COLO668 (cell line): ENCODE results near the gene ELOVL6.
"Not testable (repeated sequence)": the region's sequence is repeated elsewhere in the genome, so short reads cannot be mapped to it uniquely, and the experiment has no call there.

Experiments
- DNase-seq: peaks from one replicate; lab custom pipeline; 2025; ENCODE audit not compliant: unreplicated experiment; lab: John Stamatoyannopoulos, UW

ELOVL6 gene

GRCh38 chr4:110198435-110199416 is at the start of gene ELOVL6:
Gene ELOVL6, minus strand, starts transcription at chr4:110198615. Its CDS starts 280 bp downstream, at chr4:110198335.
- DNase-seq: peak; percentile 72

DNA sequence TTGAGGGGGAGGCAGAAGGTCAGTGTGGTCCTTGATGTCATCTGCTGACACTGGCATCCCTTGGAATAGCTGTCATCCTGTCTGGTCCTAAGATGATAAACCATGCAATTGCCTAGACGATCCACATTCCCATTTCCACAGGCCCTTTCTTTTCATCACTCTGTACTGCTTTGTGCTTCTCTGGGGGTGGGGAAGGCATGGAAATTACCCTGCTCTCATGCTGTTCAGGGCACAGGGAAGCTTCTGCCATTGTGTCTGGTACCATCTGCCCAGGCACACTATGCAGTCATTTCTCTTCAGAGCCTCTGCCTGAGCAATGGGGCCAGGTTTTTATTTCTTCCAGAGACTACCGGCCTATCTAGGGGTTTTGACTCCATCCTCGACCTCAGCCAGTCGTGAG is 49.7 kb upstream of the ELOVL6 start:
- no peak for DNase-seq

DNA sequence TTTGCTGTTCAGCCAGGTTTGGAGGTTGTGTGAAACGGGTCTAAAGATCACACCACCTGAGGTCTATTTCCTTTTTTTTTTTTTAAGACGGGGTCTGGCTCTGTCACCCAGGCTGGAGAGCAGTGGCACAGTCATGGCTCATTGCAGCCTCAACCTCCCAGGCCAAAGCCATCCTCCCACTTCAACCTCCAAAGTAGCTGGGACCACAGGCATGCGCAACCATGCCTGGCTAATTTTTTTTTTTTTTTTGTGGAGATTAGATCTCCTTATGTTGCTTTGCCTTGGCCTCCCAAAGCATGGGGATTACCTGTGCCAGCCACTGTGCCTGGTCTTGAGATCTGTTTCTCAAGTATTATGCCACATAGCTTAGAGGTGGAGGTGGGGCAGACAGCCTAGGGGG is 49.2 kb upstream of the ELOVL6 start:
- DNase-seq: no peak

DNA sequence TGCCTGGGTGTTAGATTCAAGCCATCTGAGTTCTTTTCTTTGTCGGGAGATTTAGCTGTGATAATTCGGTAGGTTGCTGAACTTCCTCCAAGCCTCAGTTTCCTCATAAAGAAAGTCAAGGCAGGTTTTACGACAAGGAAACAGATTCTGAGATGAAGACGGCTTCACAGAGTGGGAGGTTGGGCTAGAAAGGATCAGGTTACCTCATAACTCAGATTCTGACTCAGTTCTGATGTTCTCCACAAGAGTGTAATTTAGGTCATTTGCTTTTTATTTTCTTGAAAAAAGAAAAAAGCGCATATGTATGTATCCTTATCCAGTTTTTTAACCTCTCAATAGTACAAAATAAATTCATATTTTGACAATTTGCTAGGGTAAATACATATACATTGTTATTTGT is 47.2 kb upstream of the ELOVL6 start:
- DNase-seq: no peak

DNA sequence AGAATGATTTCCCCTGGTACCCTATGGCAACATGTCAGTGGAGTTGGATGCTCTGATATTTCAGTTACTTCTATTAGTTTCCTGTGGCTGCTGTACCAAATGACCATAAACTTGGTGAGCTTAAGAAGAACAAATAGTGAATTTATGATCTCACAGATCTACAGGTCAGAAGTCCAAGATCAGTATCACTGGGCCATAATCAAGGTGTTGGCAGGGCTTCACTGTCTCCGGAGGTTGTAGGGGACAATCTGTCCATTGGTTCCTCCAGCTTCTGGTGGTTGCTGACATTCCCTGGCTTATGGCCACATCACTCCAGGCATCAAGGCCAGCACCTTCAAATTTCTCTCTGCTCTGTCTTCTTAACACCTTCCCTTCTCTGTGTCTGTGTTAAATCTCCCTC is 37.9 kb upstream of the ELOVL6 start:
- DNase-seq: no peak

- DNase-seq: not testable (repeated sequence)
These were observed 35.2 kb upstream of the ELOVL6 start for GRCh38 chr4:110233581-110233980.

GRCh38 chr4:110231869-110232268 is 33.5 kb upstream of the ELOVL6 start:
- no peak for DNase-seq

- no peak for DNase-seq
These were observed 30.9 kb upstream of the ELOVL6 start for GRCh38 chr4:110229266-110229665.

DNA sequence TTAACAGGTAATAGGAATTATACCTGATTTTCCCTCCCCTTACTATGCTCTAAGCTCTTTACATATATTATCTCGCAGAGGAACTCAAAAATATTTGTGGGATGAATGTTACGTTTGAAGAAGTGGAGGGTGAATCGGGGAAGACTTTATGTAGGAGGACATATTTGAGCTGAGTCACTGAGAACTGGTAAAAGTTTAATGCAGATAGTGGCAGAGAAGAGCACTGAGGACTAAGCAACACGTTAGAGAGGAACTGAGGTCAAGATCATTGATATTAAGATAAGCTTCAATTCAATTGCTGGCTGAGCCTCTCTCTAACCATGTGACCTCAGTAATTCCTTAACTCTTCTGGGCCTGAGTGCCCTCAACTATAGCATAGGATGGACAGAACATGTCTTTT is 26.4 kb upstream of the ELOVL6 start:
- DNase-seq: no peak

- no peak for DNase-seq
These were observed 25.7 kb upstream of the ELOVL6 start for GRCh38 chr4:110224142-110224541.

DNA sequence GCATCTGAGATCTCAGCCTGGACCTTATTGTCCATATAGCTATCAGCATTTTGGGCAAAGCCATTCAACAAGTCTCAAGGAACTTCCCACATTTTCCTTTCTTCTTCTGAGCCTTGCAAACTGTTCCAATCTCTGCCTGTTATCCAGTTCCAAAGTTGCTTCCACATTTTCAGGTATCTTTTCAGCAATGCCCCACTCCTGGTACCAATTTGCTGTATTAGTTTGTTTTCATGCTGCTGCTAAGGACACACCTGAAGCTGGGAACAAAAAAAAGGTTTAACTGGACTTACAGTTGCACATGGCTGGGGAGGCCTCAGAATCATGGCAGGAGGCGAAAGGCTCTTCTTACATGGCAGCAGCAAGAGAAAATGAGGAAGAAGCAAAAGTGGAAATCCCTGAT is 20.5 kb upstream of the ELOVL6 start:
- not testable (repeated sequence) for DNase-seq

- DNase-seq: not testable (repeated sequence)
These were observed 18.8 kb upstream of the ELOVL6 start for GRCh38 chr4:110217181-110217580.

DNA sequence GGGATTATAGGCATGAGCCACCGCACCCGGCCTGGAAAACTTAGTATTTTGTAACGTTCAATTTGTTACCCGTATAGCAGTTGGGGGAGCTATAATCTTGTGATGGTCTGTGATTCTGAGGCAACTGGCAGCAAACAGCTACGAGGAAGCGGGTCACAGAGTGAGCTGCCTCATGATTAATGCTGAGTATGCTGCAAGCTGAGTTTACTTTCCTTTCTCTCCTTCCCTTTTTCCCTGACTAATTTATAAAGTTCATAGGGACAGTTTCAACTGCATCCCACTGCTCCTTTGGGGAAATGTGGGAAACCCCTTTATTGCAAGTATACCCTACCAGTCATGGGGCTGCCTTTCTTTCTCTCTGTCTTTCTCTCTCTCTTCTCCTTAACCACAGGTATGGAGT is 17.7 kb upstream of the ELOVL6 start:
- no peak for DNase-seq

GRCh38 chr4:110211770-110212061 is 13.3 kb upstream of the ELOVL6 start:
- no peak for DNase-seq

GRCh38 chr4:110211007-110211769 is 12.8 kb upstream of the ELOVL6 start:
- DNase-seq: peak; percentile 4

- DNase-seq: no peak
These were observed 10.0 kb upstream of the ELOVL6 start for GRCh38 chr4:110208419-110208818.

GRCh38 chr4:110207233-110207632 is 8.8 kb upstream of the ELOVL6 start:
- DNase-seq: no peak

- DNase-seq: no peak
These were observed 3.6 kb upstream of the ELOVL6 start for GRCh38 chr4:110202024-110202423.

DNA sequence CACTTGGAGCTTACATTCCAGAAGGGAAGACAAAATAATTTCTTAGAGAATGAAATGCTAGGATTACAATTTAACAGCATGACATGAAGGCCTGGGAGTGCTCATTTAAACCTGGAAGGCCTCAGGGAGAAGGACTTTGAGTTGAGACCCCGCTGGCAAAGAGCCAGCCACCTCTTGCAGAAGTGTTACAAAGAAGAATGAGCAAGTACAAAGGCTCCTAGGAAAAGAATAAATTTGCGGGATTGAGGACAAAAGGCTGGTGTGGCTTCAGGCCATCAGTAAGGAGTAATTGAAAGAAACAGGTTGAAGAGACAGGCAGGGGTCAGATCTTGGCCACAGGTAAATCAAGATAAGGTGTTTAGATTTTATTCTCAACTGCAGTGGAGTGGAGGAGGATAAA is 3.1 kb upstream of the ELOVL6 start:
- DNase-seq: no peak

DNA sequence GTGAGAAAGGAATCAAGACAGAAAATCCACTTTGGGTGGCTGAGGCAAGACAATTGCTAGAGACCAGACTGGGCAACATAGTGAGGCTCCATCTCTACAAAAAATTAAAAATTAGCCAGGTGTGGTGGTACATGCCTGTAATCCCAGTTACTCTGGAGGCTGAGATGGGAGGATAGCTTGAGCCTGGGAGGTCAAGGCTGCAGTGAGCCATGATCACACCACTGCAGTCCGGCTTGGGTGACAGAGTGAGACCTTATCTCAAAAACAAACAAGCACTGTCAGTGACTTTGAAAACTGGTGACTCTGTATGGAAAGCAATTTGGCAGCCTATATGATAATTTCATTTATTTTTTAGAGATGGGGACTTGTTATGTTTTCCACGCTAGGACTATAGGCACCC is 2.3 kb upstream of the ELOVL6 start:
- DNase-seq: no peak

- DNase-seq: peak; percentile 48
These were observed 373 bp downstream of the ELOVL6 start for GRCh38 chr4:110198049-110198434.

DNA sequence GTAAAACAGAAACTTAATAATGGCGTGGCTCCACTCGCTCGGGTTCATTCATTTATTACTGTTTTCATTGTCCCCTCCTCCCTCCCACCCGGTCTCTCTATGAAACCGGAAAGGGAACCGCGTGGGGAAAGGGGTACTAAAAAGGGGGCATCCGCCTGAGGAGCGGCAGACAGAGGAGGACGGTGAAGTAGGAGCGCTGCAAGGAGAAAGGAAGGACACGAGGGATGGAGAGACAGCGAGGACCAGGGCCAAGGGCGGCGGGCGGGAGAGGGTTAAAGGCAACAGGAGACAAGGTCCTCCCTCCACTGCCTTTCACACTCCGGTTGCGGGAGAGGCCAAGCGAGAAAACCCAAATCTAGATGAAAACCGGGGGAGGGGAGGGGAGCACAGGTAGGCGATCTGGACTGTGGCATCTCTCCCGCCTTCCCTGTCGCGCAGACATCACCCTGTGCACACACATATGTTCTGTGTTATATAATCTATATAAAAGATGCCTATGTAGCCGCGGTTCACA is 829 bp downstream of the ELOVL6 start:
- peak; percentile 50 for DNase-seq
